GM18526 (cell line): ENCODE data around the gene PPP2R2B.

ENCODE experiments used
- POLR2A ChIP-seq: IDR thresholded peaks from 3 replicates; pipeline ENCODE4 v1.6.1; 2011; ENCODE audit not compliant: insufficient read length; ENCODE audit errors: extremely low read depth

The PPP2R2B gene

DNA sequence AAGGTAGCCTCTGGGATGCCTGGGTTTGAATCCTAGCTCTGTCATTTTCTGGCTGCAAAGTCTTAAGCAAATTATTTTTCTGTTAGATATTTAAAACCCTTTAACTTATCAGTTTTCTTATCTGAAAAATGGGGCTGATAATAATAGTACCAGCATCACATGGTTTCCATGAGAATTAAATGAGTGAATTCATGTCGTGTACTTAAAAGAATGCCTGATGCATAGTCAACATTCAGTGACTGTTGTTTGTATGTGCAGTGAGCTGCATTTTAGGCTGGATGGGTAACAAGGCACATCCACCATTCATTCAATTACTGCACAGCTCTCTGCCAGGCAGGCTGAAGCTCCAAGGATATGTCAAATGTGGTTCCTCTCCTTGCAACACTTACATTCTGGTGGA, 122.0 kb downstream of the PPP2R2B start:
- no peak for TF ChIP-seq POLR2A

DNA sequence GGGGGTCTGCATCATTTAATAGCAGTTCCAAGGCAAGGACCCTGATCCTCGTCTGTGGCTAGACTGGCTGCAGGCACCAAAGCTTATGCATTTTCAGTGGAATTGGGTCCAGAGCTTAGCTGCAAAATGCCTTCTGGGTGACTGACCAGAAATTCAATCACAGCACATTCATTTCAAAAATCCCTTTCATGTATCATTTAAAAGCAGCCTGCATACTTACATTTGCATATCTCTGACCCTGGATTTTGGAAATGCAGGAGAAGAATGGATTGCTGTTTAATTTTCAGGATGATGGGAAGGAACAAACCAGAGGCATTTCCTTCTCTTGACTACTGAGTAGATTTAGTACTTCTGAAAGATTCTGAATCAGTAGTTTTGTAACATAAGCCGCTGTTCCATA, 122.8 kb downstream of the PPP2R2B start:
- TF ChIP-seq POLR2A = no peak

DNA sequence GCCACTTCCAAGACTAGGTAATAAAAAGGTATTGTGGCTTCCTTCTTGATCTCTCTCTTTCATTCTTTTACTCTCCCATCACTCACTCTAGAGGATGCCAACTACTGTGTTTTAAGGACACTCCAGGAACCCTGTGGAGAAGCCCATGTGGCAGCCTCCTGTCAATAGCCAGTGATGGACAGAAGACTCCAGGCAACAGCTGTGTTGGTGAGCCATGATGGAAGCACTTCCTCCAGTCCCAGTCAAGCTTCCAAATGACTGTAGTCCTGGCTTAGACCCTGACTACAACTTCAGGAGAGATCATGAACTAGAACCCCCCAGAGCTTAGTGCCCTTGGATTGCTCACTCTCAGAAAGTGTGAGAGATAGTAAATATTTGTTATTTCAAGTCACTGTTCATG, 123.9 kb downstream of the PPP2R2B start:
- TF ChIP-seq POLR2A = no peak

DNA sequence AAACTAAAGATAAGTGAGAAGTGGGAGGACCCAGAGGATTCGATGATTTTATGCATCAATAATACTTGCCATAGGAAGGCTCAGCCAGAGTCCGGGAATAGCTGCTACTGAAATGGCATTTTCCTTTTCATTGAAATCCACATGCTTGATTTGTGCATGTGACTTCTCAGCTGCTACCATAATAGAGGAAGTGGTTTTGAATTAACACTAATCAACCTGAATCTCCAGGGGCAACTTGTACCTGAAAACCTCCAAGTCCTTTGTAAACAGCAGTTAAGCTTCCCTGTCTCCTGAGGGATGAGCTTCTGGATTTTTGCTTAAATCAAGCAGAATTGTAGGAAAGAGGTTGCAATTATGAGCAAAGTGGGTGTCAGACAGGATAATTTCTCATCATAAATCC, 124.9 kb downstream of the PPP2R2B start:
- TF ChIP-seq POLR2A = no peak

DNA sequence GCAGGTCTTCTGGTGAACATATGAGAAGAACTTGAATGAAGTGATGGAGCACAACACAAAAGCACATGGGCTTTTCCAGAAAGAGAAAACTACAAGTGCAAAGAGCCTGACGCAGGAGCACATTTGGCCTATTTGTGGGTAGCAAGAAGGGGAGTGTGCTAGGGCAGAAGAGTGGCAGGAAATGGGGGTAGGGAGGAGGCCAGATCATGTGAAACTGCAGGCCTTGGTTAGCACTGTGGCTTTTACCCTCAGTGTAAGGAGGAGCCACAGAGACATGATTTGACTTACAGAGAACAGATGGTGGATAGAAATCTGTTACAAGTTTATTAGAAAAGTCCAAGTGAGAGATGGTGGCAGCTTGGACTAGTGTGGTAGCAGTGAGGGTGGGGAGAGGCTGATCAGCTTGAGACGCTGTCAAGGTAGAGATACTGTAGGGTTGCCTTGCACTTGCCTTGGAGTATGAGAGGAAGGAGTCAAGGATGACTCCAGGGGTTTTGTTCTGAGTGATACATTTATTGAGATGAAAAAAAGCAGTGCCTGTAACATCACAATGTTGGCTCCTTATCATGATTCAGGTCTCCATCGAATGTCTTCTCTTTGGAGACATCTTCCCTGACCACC, 126.7 kb downstream of the PPP2R2B start:
- TF ChIP-seq POLR2A = no peak

DNA sequence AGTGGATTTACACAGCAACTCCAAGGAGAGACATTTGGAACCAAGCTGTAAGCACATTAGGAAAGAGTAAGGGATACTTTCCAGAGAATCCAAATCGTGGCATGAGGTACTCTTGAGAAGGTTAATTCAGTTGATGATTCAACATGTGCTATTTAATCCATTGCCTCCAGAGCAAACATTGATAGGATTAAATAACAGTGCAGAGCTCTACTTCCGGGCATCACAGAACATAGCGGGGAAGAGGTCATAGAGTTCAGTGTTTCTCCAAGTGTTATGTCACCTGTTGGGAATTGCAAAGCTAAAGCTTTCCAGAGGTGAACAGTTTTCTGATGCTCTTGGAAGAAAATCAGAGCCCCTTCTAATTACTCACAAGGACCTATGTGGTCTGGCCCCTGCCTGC, 127.5 kb downstream of the PPP2R2B start:
- TF ChIP-seq POLR2A = no peak

DNA sequence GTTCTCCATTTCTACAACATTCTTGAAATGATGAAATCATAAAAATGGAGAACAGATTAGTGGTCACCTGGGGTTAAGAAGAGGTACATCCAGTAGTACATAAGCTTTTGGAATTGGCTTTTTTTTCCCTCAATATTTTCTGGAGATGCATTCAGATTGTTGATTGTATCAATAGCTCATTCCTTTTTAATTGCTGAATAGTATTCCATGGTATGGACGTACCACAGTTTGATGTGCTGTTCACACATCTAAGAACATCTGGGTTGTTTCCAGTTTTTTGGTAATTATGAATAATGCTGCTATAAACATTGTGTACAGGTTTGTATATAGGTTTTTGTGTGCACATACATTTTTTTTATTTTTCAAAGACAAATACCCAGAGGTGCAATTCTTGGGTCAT, 130.0 kb downstream of the PPP2R2B start:
- no peak for TF ChIP-seq POLR2A

DNA sequence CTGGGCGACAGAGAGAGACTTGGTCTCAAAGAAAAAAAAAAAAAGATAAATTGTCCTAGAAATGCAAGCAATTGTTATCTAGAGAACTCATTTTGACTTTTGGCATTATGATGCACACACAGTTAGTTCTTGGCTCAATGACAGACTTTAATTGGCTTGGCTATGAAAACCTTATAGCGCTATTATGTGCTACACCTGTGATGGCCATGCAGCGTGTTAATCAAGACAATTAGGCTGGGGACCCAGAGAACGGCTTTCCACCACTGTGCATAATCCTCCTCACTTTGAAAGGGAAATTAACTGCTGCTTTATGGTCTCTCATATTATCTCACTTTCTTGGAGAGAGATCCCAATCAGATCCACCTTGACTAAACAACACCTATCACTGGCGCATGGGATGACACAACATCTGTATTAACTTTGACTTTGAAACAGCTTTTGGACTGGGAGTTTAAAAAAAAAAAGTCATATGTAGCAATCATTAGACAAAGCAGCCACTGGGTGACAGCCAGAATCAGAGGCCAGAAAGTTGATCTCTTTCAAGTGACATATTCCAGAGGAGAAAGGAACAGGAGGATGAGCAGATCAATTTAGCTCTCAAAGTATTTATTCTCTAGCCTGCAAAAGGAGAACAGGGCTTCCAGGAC, 132.5 kb downstream of the PPP2R2B start:
- TF ChIP-seq POLR2A = no peak

DNA sequence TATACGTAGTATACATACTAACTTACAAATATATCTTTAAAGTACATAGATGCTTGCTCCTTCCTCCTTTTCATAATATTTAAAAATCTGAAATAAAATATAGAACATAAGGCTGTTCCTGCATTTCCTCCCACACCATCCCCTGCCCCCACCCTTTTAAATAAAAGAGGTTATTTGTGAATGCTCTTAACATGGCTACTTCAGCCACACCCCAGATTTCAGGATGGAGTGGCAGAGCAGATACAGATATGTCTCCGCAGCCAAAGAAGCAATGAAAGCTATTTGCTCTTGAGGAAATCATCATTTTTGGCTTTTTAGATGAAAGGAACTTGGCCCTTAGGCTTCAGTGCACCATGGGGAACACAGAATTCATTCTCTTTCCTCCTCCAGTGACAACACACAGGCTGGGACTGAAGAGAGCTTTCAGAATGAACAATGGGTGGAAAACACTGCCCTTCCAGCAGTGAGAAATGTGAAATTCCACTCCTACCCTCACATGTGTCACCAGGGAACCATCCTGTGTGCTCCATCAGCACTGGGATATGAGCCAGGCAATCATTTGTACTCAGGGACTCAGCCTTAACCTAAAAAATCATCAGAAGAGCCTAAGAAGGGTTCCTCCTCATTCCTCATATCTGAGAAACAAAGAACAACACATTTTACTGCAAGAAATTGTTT, 134.3 kb downstream of the PPP2R2B start:
- TF ChIP-seq POLR2A = no peak

DNA sequence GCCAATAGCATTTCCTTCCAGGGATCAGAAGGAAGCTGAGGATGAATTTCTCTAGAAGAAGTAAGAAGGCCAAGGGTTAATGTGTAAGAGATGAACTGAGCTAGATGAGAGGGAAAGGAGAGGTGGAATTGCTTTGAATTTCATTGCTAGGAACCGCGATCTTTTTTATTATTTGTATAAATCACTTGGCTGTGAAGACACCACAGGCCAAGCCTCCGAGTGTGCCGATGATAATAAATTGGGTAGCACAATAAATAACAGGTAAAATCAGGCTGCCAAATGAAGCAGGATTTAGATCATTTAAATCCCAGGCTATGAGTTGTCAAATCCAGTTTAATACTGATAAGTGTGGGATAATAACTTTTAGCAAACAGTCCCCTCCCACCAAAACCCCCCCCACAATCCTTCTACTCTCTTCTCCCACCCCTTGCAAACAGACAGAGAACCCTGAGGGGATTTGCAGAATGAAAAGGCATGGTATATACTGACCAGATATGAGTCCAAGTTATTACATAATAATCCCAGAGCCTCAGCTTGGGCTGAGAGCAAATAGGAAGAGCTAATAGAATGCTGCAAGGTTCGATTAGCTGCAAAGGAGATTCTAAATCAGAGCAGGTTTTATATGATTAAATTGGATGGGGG, 143.5 kb downstream of the PPP2R2B start:
- TF ChIP-seq POLR2A = no peak

DNA sequence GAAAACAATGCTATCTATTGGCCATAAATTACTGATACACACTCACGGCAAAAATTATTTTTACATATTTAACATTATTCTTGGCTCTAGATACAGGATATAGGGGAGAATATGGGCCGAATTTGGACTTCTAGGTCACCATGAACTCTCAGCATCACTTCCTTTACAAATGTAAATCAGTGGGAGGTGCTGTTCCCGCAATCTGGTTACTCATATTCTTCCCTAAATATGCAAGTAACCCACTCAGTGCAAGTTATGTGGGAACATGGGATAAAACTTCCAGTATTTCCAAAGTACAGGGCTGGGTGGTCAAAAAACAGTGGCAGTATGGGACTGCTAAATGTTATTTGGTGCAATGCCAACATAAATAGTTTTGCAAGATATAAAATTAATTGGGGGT, 145.6 kb downstream of the PPP2R2B start:
- no peak for TF ChIP-seq POLR2A

DNA sequence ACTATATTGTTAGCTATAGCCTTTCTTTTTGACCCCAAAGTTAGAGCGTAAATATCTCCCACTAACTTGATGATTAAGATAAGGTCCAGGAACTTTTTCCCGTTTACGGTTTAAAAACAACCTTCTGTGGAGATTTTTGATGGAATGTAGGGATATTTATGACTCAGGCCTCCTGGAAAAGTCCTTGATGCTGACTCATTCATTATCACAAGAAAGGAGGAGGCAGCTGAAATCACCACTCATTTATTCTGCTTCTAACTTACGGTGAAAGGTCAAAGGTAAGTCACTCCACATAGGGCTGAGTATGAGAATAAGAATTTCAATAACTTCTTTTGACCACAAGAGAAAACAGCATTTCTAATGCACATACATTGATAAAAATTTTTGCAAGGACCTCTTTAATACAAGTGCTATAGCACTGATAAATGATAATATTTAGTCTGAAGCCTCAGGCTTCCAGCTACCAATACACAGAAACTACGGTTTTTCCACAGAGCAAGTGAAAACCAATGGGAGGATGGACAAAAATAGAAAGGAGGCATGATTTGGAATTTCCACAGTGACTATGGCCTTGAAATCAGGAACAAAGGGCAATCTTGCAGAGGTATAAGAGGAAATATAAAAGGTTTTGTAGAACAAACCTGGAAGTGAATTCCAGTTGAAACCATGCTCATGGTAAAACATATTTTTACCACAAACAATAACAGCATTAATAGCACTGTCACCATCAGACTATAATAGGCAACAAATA, 146.5 kb downstream of the PPP2R2B start:
- no peak for TF ChIP-seq POLR2A

DNA sequence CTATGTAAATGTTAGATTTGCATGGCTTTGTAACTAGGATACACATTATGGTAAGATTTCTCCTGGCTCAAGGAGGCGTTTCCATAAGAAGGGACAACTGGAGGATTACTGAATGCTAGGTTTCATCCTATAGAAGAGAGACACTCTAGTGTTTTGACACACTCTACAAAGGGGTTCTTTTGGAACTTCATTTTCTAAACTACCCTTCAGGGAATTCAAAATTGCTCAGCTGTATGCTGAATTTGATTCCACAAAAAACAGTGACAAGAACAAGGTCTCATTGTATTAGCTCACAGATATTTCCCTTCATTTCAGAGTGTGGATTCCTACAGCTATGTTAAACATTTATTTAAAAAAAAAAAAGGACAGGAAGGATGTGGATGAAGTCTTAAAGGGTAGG, 151.7 kb downstream of the PPP2R2B start:
- TF ChIP-seq POLR2A = no peak

DNA sequence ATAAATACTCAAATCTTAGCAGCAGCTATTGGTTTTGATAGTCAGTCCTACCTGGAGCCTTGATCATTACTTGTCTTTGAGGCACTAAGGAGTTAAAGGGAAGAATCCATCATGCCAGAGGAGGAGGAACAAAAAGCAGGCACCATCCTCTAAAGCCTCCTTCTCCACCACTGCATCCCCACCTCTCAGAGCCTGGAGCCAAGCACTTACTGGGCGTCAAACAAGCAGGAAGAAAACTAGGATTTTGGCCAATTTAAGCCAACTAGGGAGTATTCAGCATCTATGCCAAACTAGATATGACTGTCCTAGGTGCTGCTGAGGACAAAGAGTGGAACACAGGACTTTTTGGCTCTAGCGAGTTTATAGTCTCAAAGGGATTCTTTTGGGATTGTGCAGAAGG, 152.5 kb downstream of the PPP2R2B start:
- no peak for TF ChIP-seq POLR2A

DNA sequence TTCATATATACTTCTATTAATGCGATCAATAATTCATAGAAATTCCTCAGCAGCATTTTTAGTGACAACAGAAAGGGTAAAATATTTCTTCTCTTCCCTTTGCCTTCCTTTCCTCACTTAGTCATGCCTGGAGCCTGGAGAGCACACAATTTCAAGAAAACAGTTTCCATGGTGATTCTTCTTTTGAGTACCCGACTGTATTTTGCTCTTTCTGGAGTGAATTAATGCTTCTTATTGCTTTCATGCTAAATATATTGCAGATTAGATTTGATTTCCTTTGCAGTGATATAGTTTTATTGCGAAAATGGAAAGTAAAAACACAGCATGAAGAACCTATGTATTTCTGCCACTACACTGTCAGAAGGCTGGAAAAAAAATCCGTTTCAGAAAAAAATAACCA, 153.5 kb downstream of the PPP2R2B start:
- no peak for TF ChIP-seq POLR2A

DNA sequence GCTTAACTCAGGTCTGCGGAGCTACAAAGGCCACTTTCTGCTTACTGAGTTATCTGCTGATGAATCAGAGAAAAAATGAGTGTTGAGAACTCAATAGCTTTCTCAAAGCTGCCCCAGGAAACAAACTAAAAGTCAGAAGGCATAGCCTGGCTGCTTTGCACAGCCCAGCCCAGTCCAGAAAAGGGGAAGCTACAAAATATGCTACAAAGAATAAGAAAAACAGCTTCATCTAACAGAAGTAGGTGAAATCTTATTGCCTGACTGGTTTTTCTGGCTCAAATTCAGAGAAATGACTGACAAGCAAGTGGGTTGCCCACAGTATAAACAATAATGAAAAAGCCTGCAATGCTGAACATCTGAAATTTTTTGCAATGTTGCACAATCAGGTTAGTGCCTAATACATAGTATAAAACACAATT, 156.2 kb downstream of the PPP2R2B start:
- TF ChIP-seq POLR2A = no peak
